HepG2 (cell line): ENCODE results near the gene CGREF1. TPM values are rescaled to one million over a fixed set of nuclear protein-coding genes. Genes with fewer than 3 reads are reported as not detected.

Experiments
- ATAC-seq: fragments of 200-7000 bp; cut with Tn5 transposase; 3 replicates; pipeline ENCODE4 v1.9.1; 2020; ENCODE audit warnings: mild to moderate bottlenecking, moderate library complexity
- BruUV-seq: library from RNA; stranded (reverse); fragments of 400-500 nt; replicated peaks from 2 replicates; lab custom pipeline; 2021; lab: Mats Ljungman, UMichigan
- CTCF ChIA-PET: fragments of 300-600 bp; formaldehyde crosslinking; extraction: SDS; loops from one replicate; lab custom pipeline; 2021; ENCODE audit warnings: low total read pairs, inconsistent platforms, low intra/inter-chr PET ratio; lab: Yijun Ruan, JAX
- POLR2A ChIA-PET: fragments of 350-600 bp; sonication (Branson Sonifier 250); formaldehyde crosslinking; loops from one replicate; lab custom pipeline; 2020; ENCODE audit warnings: antibody characterized with exemption, inconsistent platforms; lab: Yijun Ruan, JAX
- DNase-seq: peaks from one replicate; pipeline ENCODE4 v3.0.0-alpha.2; 2015; ENCODE audit warnings: low spot score
- FAIRE-seq: peaks from 3 replicates; lab custom pipeline; 2011; peaks lifted over from hg19 to GRCh38; lab: Jason Lieb, UNC
- H2AFZ ChIP-seq: one replicate; pipeline ENCODE4 v1.6.1; 2011; ENCODE audit warnings: low read length, inconsistent platforms
- H3K27ac ChIP-seq: fragments of 300-600 bp; 3 replicates; pipeline ENCODE4 v1.8.0; 2011; ENCODE audit warnings: mixed run types, mild to moderate bottlenecking, mixed read lengths, low read length, inconsistent platforms; ENCODE audit not compliant: insufficient read depth; ENCODE audit errors: extremely low read length
- H3K27me3 ChIP-seq, 2 experiments: fragments of 200-600 bp in 1 of 2; 2 replicates in 1 of 2; 3 replicates in 1 of 2; pipeline versions ENCODE4 v1.6.0 to v1.8.0; 2011; ENCODE audit warnings: low read length in 2 of 2, mild to moderate bottlenecking in 2 of 2, moderate library complexity in 2 of 2, inconsistent platforms in 1 of 2; ENCODE audit not compliant: insufficient read depth in 2 of 2, control insufficient read depth in 1 of 2
- H3K36me3 ChIP-seq, 2 experiments: fragments of 200-600 bp in 1 of 2; replicated peaks in 1 of 2; 2 replicates in 1 of 2; 3 replicates in 1 of 2; pipeline versions ENCODE4 v1.5.1 to v1.8.0; 2011; ENCODE audit warnings: low read length in 2 of 2, inconsistent platforms in 1 of 2; ENCODE audit not compliant: insufficient read depth in 2 of 2, control insufficient read depth in 1 of 2
- H3K4me1 ChIP-seq: 2 replicates; pipeline ENCODE4 v1.5.1; 2012; ENCODE audit warnings: low read length, inconsistent platforms; ENCODE audit not compliant: insufficient read depth
- H3K4me2 ChIP-seq: 2 replicates; pipeline ENCODE4 v1.6.0; 2011; ENCODE audit warnings: low read depth, low read length, inconsistent platforms
- H3K4me3 ChIP-seq, 3 experiments: fragments of 200-600 bp in 1 of 3; sonication (generic), shearing (Covaris generic) in 1 of 3; replicated peaks in 1 of 3; 2 replicates each; pipeline ENCODE4 v1.5.1; 2011 to 2016; ENCODE audit warnings: low read length in 3 of 3, inconsistent platforms in 2 of 3, low read depth in 2 of 3, mild to moderate bottlenecking in 2 of 3, control low read depth in 1 of 3, mixed read lengths in 1 of 3; ENCODE audit not compliant: insufficient read depth in 1 of 3
- H3K79me2 ChIP-seq: one replicate; pipeline ENCODE4 v1.6.1; 2011; ENCODE audit warnings: low read length, inconsistent platforms; ENCODE audit not compliant: insufficient read depth
- H3K9ac ChIP-seq: 2 replicates; pipeline ENCODE4 v1.6.0; 2011; ENCODE audit warnings: mild to moderate bottlenecking, low read depth, low read length, inconsistent platforms; ENCODE audit not compliant: insufficient read depth
- H3K9me3 ChIP-seq: 2 replicates; pipeline ENCODE4 v1.5.1; 2012; ENCODE audit warnings: mild to moderate bottlenecking, low read length
- H4K20me1 ChIP-seq: 2 replicates; pipeline ENCODE4 v1.6.0; 2011; ENCODE audit warnings: inconsistent platforms, mild to moderate bottlenecking, low read length, moderate library complexity; ENCODE audit not compliant: insufficient read depth
- AHR ChIP-seq: IDR thresholded peaks from 2 replicates; pipeline ENCODE4 v1.6.1; 2018; ENCODE audit warnings: missing genetic modification reagents, missing compliant biosample characterization
- ARNTL ChIP-seq: sonication (generic); formaldehyde crosslinking; IDR thresholded peaks from 2 replicates; pipeline ENCODE4 v1.4.0; 2020; ENCODE audit warnings: mild to moderate bottlenecking, missing genetic modification reagents
- GTF2F1 ChIP-seq: fragments of 150-350 bp; IDR thresholded peaks from 2 replicates; pipeline ENCODE4 v1.6.1; 2014; ENCODE audit warnings: low read length
- MYC ChIP-seq: sonication (generic); formaldehyde crosslinking; IDR thresholded peaks from 2 replicates; pipeline ENCODE4 v1.9.0; 2021; ENCODE audit warnings: missing genetic modification reagents, borderline replicate concordance
- NFYC ChIP-seq: IDR thresholded peaks from 2 replicates; pipeline ENCODE4 v1.6.1; 2016; ENCODE audit warnings: missing genetic modification reagents, missing compliant biosample characterization
- SUZ12 ChIP-seq: fragments of 150-350 bp; IDR thresholded peaks from 2 replicates; pipeline ENCODE4 v1.6.1; 2014; ENCODE audit warnings: low read depth, low read length
- TARDBP ChIP-seq: sonication (generic); formaldehyde crosslinking; IDR thresholded peaks from 2 replicates; pipeline ENCODE4 v1.8.0; 2022; ENCODE audit warnings: mild to moderate bottlenecking, missing genetic modification reagents
- TCF12 ChIP-seq, 2 experiments: fragments of 450-650 bp in 1 of 2; sonication (generic) in 1 of 2; formaldehyde crosslinking in 1 of 2; IDR thresholded peaks; 2 replicates each; pipeline versions ENCODE4 v1.6.1 to v1.8.0; 2017 to 2022; ENCODE audit warnings: antibody characterized with exemption in 1 of 2, mild to moderate bottlenecking in 1 of 2, missing genetic modification reagents in 1 of 2, moderate library complexity in 1 of 2
- ZNF10 ChIP-seq: sonication (generic); formaldehyde crosslinking; IDR thresholded peaks from 2 replicates; pipeline ENCODE4 v1.4.0; 2020; ENCODE audit warnings: mild to moderate bottlenecking, low read depth, missing genetic modification reagents, borderline replicate concordance
- ZNF441 ChIP-seq: sonication (generic); formaldehyde crosslinking; IDR thresholded peaks from 2 replicates; pipeline ENCODE4 v1.7.0; 2021; ENCODE audit warnings: missing genetic modification reagents, borderline replicate concordance
- ZNF562 ChIP-seq: sonication (generic); formaldehyde crosslinking; IDR thresholded peaks from 2 replicates; pipeline ENCODE4 v1.8.0; 2022; ENCODE audit warnings: missing genetic modification reagents, borderline replicate concordance
- ZNF790 ChIP-seq: sonication (generic); formaldehyde crosslinking; IDR thresholded peaks from 2 replicates; pipeline ENCODE4 v1.8.0; 2022; ENCODE audit warnings: missing genetic modification reagents, mild to moderate bottlenecking, borderline replicate concordance
- WGBS: methylation state at CpG from one replicate; pipeline ENCODE4 v1.1.6; 2017; ENCODE audit warnings: low lambda C conversion rate; 5-methylcytosine and 5-hydroxymethylcytosine counted together
- in situ Hi-C: cut with HindIII; loops from 2 replicates; pipeline ENCODE4 v1.10.0; 2017; ENCODE audit warnings: low pct_unique_long_range_greater_than_20kb; ENCODE audit not compliant: extremely low pct_ligation_motif_present
- intact Hi-C: fragments of 100-400 bp; cut with micrococcal nuclease; formaldehyde crosslinking; loops from one replicate; pipeline ENCODE4 v1.10.0; 2022; ENCODE audit not compliant: unreplicated experiment
- polyA plus RNA-seq, 8 experiments: library from polyadenylated mRNA; depleted of rRNA in 3 of 8; stranded (reverse) in 7 of 8; unstranded in 1 of 8; fragments of >200 nt; fragmentation: Illumina TruSeq in 4 of 8; extraction: Trizol in 4 of 8; gene quantifications; 2 replicates each; pipeline versions ENCODE4 v1.2.1 to v1.2.3, GENCODE V29; 2011 to 2016; ENCODE audit warnings: low read depth in 4 of 8, missing spikeins in 1 of 8, mixed read lengths in 1 of 8; ENCODE audit not compliant: insufficient read depth in 1 of 8
- total RNA-seq, 5 experiments: library from RNA; depleted of rRNA; stranded (reverse); fragments of >200 nt; fragmentation: Illumina TruSeq; extraction: Trizol; gene quantifications; 2 replicates each; pipeline ENCODE4 v1.2.3, GENCODE V29; 2016; ENCODE audit warnings: low read depth in 1 of 5
- TF ChIP-seq, protein P1 (sequence below): sonication (generic); formaldehyde crosslinking; IDR thresholded peaks from 2 replicates; pipeline ENCODE4 v1.5.0; 2020; ENCODE audit warnings: mild to moderate bottlenecking, missing genetic modification reagents, borderline replicate concordance
- TF ChIP-seq, protein P2 (sequence below): sonication (generic); formaldehyde crosslinking; IDR thresholded peaks from 2 replicates; pipeline ENCODE4 v1.5.1; 2020; ENCODE audit warnings: missing genetic modification reagents, mild to moderate bottlenecking, borderline replicate concordance
- TF ChIP-seq, protein P3 (sequence below): sonication (generic); formaldehyde crosslinking; conservative IDR thresholded peaks from 2 replicates; pipeline ENCODE4 v1.4.0; 2020; ENCODE audit warnings: missing genetic modification reagents

Gene CGREF1
- total and polyA plus RNA-seq, 2 of the 13 experiments (the other 11 are each of a cell fraction or from before 2014, with no cell fraction given), result 13.9 to 23.4 TPM

DNA sequence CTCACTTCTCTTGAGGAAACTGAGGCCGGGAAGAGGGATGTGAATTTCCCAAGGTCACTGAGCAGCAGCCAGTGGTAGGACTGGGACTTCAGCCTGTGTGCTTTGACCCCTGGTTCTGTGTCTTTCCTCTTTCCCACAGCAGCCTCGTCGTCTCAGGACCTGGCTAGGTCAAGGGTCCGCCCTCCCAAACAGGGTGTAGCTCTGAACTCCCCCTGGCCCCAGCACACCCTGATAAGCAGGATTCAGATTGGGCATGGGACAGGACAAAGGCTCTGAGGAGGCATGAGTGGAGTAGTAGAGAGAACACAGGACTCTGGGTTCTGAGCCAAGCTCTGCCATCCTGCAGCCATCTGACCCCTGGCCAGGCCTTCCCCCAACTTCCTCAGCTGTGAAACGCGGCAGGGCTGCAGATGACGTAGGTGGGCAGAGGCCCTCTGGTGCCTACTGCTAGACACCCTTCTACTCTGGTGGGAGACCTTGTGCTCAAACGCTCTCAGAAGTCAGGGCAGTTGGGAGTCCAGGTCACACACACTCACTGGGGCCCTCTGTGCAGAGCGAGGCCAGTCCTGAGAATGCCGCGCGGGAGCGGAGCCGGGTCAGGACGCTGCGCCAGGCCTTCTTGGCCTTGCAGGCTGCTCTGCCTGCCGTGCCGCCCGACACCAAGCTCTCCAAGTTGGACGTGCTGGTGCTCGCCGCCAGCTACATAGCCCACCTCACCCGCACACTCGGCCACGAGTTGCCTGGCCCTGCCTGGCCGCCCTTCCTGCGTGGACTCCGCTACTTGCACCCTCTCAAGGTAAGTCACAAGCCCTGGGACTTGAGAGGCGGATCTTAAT lies 30.9 kb upstream of the CGREF1 start:
- Histone ChIP-seq H4K20me1 (no peaks in the 10 kb centered on the region), H3K4me2 (peak overlapping the region; percentile 48), H2AFZ (peak overlapping the region; percentile 2), H3K27me3 (peaks cover 0 to 2% of the 10 kb centered on the region in 2 experiments; a peak in 2 of 5 replicates), H3K4me1 (peaks cover 71% of the 10 kb centered on the region), H3K36me3 (no peaks in the 10 kb centered on the region), H3K4me3 (peak overlapping the region in 1 of 3 experiments; percentile 18; a peak in 1 of 6 replicates), H3K27ac (no peak overlapping the region), H3K79me2 (no peaks in the 10 kb centered on the region), H3K9ac (peak overlapping the region; percentile 2), H3K9me3 (no peaks in the 10 kb centered on the region)
- POLR2A ChIA-PET, result interaction anchor here (1.5 to 1.9 kb wide), 2 partner anchors 15 to 42 kb away, joined by 4 read pairs; partner anchors contain the start of gene PREB
- CTCF ChIA-PET, result no interaction called here
- ATAC-seq (peak; percentile 24), FAIRE-seq (no peak), DNase-seq (no peak)
- BruUV-seq, result no TSS peak
- WGBS, result 69% methylated on average over 19 of the region's 29 CpGs
- intact Hi-C loops, result no loop called here
- in situ Hi-C loops, result loop anchor here (5.0 kb wide), 1 partner anchor 38 kb away; no protein-coding TSS in a partner anchor
- TF ChIP-seq NFYC (CRISPR knock-in tag) (no peak), TCF12 (IDR thresholded peaks at IDR 0.05) (no peak), TCF12 (CRISPR knock-in tag; IDR thresholded peaks at IDR 0.05) (0 out of 2 replicates have a peak, but pooled peaks have one; percentile 41), AHR (CRISPR knock-in tag) (no peak), ZNF10 (CRISPR knock-in tag) (0 out of 2 replicates have a peak, but pooled peaks have one; percentile 31), GTF2F1 (no peak), SUZ12 (no peak), ZNF790 (CRISPR knock-in tag) (no peak), TARDBP (CRISPR knock-in tag) (no peak), MYC (CRISPR knock-in tag) (0 out of 2 replicates have a peak, but pooled peaks have one; percentile 18), ZNF562 (CRISPR knock-in tag) (no peak), ZNF441 (no peak), ARNTL (CRISPR knock-in tag) (0 out of 2 replicates have a peak, but pooled peaks have one; percentile 22)
- TF ChIP-seq, protein P1, sequence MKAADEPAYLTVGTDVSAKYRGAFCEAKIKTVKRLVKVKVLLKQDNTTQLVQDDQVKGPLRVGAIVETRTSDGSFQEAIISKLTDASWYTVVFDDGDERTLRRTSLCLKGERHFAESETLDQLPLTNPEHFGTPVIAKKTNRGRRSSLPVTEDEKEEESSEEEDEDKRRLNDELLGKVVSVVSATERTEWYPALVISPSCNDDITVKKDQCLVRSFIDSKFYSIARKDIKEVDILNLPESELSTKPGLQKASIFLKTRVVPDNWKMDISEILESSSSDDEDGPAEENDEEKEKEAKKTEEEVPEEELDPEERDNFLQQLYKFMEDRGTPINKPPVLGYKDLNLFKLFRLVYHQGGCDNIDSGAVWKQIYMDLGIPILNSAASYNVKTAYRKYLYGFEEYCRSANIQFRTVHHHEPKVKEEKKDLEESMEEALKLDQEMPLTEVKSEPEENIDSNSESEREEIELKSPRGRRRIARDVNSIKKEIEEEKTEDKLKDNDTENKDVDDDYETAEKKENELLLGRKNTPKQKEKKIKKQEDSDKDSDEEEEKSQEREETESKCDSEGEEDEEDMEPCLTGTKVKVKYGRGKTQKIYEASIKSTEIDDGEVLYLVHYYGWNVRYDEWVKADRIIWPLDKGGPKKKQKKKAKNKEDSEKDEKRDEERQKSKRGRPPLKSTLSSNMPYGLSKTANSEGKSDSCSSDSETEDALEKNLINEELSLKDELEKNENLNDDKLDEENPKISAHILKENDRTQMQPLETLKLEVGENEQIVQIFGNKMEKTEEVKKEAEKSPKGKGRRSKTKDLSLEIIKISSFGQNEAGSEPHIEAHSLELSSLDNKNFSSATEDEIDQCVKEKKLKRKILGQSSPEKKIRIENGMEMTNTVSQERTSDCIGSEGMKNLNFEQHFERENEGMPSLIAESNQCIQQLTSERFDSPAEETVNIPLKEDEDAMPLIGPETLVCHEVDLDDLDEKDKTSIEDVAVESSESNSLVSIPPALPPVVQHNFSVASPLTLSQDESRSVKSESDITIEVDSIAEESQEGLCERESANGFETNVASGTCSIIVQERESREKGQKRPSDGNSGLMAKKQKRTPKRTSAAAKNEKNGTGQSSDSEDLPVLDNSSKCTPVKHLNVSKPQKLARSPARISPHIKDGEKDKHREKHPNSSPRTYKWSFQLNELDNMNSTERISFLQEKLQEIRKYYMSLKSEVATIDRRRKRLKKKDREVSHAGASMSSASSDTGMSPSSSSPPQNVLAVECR (CRISPR knock-in tag), result no peak
- TF ChIP-seq, protein P2, sequence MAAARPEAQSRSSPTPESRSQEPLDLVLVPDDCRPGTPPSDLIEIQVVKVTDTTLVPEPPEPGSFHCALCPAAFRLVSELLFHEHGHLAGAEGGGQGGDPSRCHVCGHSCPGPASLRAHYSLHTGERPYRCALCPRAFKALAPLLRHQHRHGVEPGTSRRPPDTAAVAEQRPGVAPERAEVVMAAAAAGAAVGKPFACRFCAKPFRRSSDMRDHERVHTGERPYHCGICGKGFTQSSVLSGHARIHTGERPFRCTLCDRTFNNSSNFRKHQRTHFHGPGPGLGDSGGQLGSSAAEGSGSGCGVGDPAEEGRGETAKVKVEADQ (CRISPR knock-in tag), result no peak
- TF ChIP-seq, protein P3, sequence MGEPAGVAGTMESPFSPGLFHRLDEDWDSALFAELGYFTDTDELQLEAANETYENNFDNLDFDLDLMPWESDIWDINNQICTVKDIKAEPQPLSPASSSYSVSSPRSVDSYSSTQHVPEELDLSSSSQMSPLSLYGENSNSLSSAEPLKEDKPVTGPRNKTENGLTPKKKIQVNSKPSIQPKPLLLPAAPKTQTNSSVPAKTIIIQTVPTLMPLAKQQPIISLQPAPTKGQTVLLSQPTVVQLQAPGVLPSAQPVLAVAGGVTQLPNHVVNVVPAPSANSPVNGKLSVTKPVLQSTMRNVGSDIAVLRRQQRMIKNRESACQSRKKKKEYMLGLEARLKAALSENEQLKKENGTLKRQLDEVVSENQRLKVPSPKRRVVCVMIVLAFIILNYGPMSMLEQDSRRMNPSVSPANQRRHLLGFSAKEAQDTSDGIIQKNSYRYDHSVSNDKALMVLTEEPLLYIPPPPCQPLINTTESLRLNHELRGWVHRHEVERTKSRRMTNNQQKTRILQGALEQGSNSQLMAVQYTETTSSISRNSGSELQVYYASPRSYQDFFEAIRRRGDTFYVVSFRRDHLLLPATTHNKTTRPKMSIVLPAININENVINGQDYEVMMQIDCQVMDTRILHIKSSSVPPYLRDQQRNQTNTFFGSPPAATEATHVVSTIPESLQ (CRISPR knock-in tag), result no peak
